GM12864 (cell line): Measurements from ENCODE around the gene PCOLCE2.

ENCODE experiments used
- DNase-seq: peaks from one replicate; pipeline ENCODE4 v3.0.0-alpha.2; 2011; ENCODE audit warnings: low read depth
- H3K4me3 ChIP-seq: 2 replicates; pipeline ENCODE4 v1.5.1; 2011; ENCODE audit warnings: mild to moderate bottlenecking, low read depth, low read length, control low read depth
- CTCF ChIP-seq: IDR thresholded peaks from 2 replicates; pipeline ENCODE4 v1.5.1; 2011; ENCODE audit warnings: low read depth, mild to moderate bottlenecking, moderate library complexity, low read length, control low read depth, inconsistent platforms; ENCODE audit errors: missing control alignments

The PCOLCE2 gene

GRCh38 chr3:142888481-142889211 lies at the start of gene PCOLCE2:
TSS of gene PCOLCE2 (minus strand) at chr3:142889083. CDS start at chr3:142888896, 187 bp downstream.
- H3K4me3 ChIP-seq, result peak within 1 kb of the TSS; percentile 42

GRCh38 chr3:142935963-142936362 lies 47.1 kb upstream of the PCOLCE2 start:
- DNase-seq, result no peak
- no peak for TF ChIP-seq CTCF
- no peak overlapping the region for H3K4me3 ChIP-seq

More at GRCh38 chr3:142888481-142889211, at the start of gene PCOLCE2:
- no peak for TF ChIP-seq CTCF
- DNase-seq, result no peak

- no peak overlapping the region for H3K4me3 ChIP-seq
- no peak for TF ChIP-seq CTCF
- DNase-seq, result no peak
Observed at GRCh38 chr3:142934887-142935269, 46.0 kb upstream of the PCOLCE2 start.

GRCh38 chr3:142934128-142934886 lies 45.4 kb upstream of the PCOLCE2 start:
- no peak for TF ChIP-seq CTCF
- no peak overlapping the region for H3K4me3 ChIP-seq
- no peak for DNase-seq

GRCh38 chr3:142931222-142931621 lies 42.3 kb upstream of the PCOLCE2 start:
- TF ChIP-seq CTCF, result peak; percentile 60
- no peak for DNase-seq
- H3K4me3 ChIP-seq, result no peak overlapping the region

GRCh38 chr3:142930463-142930862 lies 41.6 kb upstream of the PCOLCE2 start:
- no peak overlapping the region for H3K4me3 ChIP-seq
- TF ChIP-seq CTCF, result no peak
- no peak for DNase-seq
